HG03097 (cell line): ENCODE results near the gene SNX22.
A peak's percentile ranks its signal among the peaks of the same experiment; 100 is the strongest.
"Not testable (repeated sequence)": the region's sequence is repeated elsewhere in the genome, so short reads cannot be mapped to it uniquely, and the experiment has no call there.

Experiments
- ATAC-seq: cut with Tn5 transposase; IDR thresholded peaks from one replicate; pipeline ENCODE4 v1.9.1; 2021; ENCODE audit not compliant: unreplicated experiment, low FRiP score

Gene SNX22

DNA sequence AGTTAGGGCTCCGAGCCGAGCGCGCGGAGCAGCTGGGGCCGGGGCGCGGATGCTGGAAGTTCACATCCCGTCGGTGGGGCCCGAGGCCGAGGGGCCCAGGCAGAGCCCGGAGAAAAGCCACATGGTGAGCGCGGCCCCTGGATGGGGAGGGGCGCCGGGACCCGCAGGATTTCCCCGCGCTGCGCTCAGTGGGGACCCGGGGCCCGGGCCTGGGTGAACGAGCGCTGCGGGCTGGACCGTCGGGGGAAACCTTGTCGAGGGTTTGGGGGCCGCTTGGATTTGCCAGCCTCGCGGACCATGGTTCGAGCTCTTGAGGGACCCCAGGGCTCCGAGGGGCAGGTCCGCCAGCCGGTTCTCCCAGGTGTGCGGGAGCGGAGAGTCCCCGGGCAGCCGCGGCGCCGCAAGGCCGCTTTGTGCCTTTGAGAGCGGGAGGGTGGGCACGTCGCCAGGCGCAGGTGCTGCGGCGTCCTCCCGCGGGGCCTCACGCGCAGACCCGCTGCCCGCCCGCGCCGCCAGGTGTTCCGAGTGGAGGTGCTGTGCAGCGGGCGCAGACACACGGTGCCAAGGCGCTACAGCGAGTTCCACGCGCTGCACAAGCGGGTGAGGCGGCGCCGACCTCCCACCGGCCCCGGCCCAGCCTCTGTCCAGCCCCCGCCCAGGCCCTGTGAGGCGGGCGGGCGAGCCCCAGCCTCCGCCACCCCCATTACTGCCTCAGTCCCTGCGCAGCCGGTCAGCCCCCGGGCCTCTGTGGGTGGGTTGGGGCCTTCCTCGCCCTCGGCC, at the start of gene SNX22:
TSS of gene SNX22 (plus strand) at position 5 of the 780 bp plus-strand sequence. CDS start at position 50, 45 bp downstream.
- peak; percentile 6 for ATAC-seq

DNA sequence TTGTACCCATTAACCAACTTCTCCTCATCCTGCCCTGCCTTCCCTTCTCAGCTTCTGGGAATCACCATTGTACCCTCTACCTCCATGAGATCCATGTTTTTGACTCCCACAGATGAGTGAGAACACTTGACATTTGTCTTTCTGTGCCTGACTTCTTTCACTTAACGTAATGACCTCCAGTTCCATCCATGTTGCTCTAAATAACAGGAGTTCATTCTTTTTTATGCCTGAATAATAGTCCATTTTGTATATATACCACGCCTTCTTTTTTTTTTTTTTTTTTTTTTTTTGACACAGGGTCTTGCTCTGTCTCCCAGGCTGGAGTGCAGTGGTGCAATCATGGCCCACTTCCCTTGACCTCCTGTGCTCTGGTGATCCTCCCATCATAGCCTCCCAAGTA, 49.0 kb upstream of the SNX22 start:
- no peak for ATAC-seq

DNA sequence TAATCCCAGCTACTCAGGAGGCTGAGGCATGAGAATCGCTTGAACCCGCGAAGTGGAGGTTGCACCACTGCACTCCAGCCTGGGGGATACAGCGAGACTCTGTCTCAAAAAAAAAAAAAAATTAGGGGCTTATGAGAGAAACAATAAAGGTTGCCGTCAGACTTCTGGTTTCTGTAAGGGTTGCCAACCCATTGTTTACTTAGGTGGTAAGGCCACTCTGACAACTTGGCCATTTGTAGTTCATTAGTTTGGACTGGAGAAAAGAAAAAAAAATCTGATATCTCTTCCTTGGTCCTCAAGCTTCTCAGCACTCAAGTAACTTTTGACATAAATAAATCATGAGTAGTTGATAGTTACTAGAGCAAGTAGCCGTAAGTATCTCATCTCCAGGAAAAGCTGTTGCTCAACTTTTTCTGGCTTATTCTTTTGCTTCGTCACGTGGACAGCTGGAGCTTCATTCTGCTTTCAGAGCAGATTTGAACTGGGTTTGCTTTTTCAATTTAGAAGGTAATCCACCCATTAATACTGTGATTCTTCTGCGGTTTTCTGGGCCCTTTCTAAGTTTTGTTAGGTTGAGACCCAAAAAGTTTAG, 46.3 kb upstream of the SNX22 start:
- no peak for ATAC-seq

DNA sequence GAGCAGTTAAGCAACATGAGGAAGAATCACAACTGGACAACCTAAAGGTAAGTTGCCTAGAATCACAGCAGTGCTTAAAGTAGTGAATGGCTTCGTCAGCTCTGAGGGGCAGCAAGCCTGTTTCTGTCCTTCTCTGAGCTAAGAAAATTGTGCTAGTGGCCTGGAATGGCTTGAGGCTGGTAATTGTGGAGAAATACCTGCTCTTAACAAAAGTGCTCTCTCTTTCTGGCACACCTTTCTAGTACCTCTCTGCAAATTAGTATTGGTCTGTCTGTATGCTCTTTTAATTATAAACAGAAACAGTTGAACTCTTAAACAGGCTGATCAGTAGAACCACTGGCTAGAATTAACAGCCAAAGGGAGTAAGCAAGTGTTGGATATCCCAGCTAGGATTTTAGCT, 44.2 kb upstream of the SNX22 start:
- no peak for ATAC-seq

DNA sequence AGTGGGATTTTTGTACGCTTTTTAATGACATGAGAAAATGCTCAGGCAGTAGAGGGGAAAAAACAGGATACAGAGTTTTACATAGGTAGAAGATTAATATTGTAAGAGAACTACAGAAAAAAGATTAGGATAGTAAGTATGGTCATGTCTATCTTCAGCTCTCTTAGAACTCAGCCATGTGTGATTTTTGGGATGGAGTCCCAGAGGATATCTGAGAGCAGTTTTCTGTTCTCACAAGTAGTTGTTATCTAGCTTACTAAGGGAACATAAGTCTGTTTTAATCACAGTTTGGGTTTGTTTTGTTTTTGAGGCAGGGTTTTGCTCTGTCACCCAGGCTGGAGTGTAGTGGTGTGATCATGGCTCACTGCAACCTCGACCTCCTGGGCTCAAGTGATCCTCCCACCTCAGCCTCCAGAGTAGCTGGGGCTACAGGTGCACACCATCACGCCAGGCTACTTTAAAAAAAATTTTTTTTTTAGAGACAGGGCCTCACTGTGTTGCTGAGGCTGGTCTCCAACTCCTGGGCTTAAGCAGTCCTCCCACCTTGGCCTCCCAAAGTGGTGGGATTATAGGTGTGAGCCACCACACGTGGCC, 41.3 kb upstream of the SNX22 start:
- not testable (repeated sequence) for ATAC-seq

DNA sequence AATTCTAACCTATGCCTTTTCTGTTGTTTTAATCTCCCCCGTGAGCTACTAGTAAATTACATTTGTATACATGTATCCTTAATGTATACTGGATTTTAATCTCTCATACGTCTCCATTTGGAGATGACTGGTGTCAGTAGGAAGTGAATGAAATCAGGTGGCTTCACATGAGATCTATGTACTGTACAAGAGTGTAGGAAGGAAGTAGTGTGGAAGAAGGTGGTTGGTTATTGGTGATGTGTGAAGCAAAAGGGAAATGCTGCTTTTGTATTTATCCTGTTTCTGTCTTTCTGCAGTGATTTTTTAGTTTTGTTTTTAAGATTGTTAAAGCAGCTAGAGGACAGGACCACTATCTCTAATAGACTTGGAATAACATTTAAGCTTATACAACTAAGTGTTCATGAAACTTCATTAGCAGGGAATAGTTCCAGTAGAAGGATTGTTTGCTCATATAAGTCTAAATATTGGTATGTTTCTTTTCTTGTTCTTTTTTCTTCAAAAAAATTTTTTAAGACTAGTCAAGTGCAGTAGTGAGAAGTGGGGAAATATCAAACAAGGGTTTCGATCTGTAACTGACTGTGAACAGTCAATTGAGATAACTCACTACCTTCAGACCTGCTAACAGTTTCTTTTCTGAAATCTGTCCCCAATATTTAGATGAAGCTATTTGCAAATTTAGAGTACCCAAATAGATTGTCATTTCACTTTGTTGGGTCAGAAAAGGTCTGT, 40.4 kb upstream of the SNX22 start:
- ATAC-seq = no peak

DNA sequence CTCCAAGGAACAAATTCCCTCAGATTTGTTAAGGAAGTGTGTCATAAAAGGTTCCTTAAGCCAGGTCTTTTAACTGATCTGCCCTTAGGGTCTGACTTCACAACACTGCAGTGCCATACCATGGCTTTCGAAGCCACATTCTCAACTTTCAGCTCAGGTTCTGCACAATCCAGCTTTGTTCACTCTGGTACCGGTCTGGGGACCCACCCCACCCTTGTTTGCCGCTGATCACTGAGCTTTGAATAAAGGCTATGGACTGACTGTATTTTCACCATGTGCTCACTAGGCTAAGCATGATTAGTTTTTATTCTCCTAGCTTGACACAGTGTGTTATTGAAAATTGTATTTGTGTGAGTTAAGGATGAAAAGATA, 39.9 kb upstream of the SNX22 start:
- no peak for ATAC-seq

DNA sequence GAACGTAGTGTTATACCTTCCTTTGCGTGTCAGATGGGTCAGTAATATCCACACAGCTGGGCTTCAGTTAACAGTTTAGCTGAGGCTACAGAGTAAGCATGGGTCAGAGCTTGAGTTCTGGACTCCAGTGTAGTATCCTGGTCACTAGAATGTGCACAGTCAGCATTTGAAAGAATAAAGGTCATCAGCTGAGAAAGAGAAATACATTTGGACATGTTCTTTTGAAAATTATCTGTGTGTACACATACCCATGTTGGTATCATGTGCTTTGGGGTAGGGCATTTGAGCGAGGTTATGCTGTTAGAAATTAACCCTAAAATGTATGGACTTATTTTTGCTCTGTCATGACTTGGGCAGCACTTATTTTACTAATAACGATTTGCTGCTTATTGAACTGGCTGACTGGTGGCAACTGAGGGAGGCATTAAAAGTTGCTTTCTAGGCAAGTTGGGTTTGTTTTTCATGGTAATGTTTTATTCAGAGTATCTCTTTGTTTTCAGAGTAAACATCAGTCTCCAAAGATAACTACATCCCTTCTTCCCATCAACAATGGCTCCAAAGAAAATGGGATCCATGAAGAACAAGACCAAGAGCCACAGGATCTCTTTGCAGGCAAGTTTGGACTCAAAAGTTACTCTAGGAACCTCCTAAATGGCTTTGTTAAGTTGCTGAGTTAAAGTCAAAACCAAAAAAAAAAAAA, 39.3 kb upstream of the SNX22 start:
- ATAC-seq = no peak

DNA sequence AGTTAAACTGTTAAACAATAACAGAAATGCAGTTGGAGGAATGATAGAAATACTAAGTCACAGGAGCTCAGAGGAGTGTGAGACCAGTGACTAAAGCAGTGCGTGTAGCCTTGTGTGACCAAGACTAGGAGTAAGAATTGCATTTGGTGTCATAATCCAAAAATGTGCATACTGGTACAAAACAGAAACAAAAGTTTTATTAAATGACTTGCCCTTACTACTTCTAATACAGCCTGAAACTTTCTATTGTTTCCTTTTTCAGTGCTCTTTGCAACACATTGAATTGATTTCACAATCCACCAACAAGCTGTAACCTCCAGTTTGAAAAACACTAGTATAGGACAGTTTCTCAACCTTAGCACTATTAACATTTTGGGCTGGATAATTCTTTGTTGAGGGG, 38.6 kb upstream of the SNX22 start:
- no peak for ATAC-seq

DNA sequence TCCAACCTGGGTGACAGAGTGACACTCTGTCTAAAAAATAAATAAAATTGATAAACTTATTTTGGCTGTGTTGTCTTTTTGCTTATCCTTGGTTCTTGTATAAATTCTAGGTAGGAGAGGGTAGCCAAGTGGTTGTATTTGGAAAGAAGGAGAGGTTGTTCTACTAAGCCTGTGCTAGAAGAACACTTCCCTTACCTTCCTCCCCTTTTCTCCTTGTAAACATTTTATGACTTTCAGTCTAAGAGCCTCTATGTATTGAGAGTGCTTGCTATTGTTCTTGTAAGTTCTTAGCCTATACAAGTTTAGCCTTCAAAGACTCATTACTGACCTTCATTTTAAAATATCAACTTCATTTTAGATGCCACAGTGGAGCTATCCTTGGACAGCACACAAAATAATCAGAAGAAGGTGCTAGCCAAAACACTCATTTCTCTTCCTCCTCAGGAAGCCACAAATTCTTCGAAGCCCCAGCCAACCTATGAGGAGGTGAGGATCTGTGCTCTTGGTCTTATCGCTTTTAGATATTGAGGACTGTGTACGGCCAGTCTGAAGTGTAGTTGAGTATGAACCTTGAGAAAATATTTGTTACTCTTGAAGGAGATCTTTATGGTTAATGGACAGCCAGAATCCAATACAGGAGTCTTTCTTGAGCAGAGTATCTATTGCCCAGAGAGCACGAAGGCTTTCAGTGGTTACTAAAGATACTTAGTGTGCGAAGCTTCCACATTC, 33.6 kb upstream of the SNX22 start:
- no peak for ATAC-seq

DNA sequence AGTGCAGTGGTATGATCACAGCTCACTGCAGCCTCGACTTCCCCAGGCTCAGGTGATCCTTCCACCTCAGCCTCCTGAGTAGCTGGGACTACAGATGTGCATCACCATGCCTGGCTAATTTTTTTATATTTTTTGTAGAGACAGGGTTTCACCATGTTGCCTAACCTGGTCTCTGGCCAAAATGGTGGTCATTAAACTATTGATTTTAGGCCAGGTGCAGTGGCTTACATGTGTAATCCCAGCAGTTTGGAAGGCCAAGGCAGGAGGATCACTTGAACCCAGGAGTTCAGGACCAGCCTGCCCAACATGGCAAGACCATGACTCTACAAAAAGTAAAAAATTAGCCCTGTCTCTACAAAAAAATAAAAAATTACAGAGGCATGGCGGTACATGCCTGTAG, 31.2 kb upstream of the SNX22 start:
- ATAC-seq = not testable (repeated sequence)

DNA sequence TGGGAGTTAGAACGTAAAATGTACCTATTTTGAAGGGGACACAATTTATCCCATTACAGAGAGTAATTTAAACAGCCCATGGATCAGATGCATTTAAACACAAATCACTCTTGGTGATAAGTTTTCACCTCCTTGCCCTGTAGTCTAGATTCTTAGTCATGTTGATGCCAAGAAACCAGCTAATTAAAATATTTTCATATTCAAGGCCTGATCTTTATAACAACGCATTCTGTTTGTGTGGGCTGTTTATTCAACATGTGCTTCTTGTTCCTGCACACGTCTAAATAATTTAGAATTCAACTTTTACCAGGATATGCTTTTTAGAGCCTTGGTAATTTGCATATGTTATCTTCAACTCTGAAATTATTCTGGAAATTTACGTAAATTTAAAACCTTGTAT, 29.9 kb upstream of the SNX22 start:
- no peak for ATAC-seq

DNA sequence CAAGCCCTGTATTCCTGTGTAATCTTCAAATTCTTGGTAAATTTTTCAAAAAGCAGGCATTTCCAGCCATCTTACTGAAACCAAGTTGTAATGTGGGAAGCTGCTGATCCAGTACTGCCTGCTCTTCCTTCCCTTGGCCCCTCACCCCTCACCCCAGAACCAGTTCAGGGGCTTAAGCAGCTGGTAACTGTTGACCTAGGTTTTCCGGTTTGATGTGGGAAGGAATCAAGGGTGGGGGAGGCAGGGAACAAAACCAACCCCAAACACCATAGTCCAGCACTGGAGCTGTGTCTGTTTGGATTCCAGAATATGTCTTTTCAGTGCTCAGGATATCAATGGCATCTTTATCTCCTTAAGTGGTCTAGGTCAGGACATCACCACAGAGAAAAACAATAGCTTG, 29.1 kb upstream of the SNX22 start:
- ATAC-seq = no peak

DNA sequence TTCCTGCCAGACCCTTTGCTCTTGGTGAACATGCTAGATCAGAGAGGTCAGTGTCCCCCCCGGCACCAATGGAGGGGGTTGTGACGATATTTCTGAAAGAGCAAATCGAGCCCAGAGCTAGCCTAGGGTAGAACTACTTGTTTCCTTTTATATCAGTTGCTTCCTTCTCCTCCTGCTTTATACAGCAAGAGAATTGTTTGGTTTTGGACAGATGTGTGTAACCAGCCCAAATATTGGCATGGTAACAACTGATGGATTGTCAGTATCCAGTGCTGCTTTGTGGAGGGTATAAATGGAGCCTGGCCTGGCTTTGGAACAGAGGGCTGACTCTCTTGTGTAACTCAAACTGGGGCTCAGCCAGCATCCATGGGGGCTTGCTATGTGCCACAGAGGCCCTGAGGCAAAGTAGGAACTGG, 28.6 kb upstream of the SNX22 start:
- no peak for ATAC-seq

DNA sequence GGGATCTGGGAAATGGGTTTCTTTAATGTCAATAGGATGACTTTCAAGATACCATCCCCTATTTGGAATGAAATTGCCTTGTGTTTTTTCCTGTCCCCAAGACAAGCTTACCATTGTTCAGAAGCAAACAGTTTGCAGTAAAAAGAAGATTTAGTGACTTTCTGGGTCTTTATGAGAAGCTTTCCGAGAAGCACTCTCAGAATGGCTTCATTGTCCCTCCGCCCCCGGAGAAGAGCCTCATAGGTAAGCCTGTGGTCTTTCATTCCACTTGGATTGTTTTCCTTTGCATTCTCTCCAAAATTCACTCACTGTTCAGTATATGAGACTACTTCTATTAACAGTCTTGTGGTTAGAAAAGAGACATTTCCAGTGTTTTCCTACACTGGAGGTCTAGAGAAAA, 25.6 kb upstream of the SNX22 start:
- ATAC-seq = no peak

DNA sequence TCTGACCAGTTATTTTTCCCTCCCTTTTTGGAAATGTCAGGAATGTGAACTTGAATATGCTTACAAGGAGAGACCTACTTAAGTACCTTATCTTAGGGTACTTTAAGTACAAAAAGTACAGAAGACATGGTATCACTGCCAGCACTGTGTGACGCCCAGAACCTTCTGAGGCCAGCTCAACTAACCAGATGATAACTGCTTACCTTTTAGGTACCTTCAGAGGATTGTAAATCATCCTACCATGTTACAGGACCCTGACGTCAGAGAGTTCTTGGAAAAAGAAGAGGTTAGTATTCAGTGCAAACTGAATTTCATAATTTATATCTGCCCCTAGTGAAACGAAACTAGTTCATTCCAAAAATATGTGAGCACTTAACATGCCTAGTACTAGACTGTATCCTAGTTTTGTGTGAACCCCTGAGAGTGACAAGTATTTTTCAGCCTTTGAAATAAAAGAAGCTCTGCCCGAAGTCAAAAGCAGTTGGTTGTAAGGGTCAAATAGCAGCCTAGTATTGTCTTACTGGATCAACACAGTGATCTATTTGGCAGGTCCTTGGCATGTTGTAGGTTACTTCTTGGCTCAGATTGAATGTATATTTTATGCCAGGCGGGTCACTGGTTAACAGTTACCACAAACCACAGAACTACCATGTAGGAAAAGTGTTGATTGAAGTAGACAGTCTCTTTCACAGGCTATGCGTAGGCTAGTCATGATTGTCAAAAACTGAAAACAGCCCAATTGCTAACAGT, 23.8 kb upstream of the SNX22 start:
- no peak for ATAC-seq

DNA sequence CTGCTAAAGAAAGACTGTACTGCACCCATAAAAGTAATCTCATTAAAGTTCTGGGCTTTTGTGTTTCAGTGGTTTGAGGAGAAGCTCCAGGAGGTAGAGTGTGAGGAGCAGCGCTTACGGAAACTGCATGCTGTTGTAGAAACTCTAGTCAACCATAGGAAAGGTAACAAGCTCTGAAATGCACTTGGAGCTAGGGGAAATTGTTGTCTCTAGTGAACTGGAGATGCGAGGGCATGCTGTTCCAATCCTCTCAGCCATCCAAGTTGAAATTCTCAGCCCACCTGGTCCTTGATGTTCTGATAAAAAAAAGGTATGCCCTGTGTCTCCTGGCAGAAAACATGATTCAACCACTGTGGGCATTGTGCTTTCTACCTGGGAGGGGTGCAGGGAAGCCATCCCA, 21.4 kb upstream of the SNX22 start:
- no peak for ATAC-seq

DNA sequence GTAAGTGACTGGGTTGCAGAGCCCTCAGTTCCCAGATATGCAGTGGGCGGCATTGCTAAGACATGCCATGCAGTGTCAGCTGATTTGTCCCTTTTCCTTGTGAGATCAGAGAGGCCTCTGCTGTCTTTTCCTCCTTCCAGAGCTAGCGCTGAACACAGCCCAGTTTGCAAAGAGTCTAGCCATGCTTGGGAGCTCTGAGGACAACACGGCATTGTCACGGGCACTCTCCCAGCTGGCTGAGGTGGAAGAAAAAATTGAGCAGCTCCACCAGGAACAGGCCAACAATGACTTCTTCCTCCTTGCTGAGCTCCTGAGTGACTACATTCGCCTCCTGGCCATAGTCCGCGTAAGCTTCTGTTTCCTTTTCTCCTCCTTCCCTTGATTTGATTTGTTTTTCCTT, 20.0 kb upstream of the SNX22 start:
- ATAC-seq = no peak

DNA sequence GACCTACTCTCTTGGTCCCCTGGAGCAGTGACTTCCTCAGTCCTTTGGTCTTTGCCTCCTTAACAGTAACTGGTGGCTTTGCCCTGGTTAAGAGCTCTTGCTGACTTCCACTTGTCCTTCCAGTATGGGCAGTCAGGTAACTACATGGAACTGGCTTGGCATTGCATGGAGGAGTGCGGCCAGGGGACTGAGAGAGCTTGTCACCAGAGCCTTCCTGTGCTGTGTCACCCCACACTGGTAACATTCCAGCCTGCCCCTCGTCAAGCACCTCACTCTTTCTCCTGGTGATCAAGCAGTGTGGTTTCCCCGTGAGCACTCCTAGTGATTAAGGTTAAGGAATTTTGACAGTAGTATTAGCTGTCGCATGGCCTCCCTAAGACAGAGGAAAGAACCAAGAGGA, 19.3 kb upstream of the SNX22 start:
- ATAC-seq = no peak
